Ishikawa (cell line): Measurements from ENCODE around the gene EGFR.

Experiments
- CEBPB ChIP-seq: IDR thresholded peaks from 2 replicates; pipeline ENCODE4 v1.6.1; 2012
- FOXM1 ChIP-seq: IDR thresholded peaks from 2 replicates; pipeline ENCODE4 v1.6.1; 2012; ENCODE audit warnings: low read depth, borderline replicate concordance
- REST ChIP-seq: IDR thresholded peaks from 2 replicates; pipeline ENCODE4 v1.6.1; 2012; ENCODE audit warnings: low read depth, mild to moderate bottlenecking
- YY1 ChIP-seq: IDR thresholded peaks from 2 replicates; pipeline ENCODE4 v1.6.1; 2012; ENCODE audit warnings: low read depth

DNA sequence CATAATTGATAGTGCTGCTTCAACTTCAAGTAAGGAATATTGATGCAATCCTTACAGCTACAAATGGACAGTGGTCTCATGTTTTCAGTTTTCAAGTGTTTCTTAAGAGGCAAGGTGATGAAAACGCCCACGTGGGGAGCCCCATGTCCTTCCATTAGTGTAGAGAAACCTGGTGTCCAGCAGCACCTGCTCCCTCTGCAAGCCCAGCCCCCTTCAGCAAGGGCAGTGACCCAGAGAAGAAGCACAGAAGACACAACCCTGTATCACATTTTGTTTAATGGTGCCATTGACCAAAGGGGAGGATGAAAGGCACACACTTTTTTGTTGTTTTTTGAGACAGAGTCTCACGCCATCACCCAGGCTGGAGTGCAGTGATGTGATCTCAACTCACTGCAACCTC is 143.7 kb downstream of the EGFR start:
- TF ChIP-seq REST (no peak), FOXM1 (no peak), CEBPB (no peak), YY1 (no peak)
